ENCODE results near the gene MPRIP.

DNA sequence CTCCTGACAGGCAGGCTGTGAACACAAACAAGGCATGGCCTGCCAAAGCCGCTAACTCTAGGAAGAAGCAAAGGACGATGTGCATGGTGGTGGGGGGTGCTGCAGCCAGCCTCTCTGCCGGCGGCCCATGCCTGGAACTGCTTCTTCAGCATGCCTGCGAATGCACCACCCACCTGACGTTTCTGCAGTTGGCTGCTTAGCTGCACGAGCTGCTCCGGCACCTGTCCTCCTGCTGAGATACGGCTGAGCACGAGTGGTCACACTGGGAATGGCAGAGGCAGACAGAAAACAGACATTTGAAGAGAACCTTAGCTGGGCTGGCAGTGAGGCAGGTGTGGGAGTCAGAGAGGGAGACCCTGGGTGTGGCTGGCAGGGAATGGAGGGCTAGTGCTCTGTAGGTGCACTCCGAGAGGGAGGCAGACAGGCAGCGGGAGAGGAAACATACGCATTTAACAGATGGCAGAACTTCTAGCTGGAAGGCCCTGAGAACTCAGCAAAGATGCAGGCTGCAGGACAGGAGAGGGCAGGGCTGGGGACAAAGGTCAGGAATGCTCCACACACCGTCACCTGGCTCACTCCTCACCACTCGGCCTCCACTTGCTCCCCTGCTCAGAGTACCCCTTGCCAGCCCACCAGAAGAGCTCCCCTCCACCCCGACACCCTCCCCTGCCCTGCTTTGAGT is 189.5 kb downstream of the MPRIP start:
- no peak for TF ChIP-seq CTCF (IDR thresholded peaks at IDR 0.05 in 8 of 11, conservative IDR thresholded peaks at IDR 0.05 in 3 of 11)
- no peak for TF ChIP-seq POLR2A (IDR thresholded peaks at IDR 0.05)
